ENCODE data around the gene TUBB2B.

The TUBB2B gene

DNA sequence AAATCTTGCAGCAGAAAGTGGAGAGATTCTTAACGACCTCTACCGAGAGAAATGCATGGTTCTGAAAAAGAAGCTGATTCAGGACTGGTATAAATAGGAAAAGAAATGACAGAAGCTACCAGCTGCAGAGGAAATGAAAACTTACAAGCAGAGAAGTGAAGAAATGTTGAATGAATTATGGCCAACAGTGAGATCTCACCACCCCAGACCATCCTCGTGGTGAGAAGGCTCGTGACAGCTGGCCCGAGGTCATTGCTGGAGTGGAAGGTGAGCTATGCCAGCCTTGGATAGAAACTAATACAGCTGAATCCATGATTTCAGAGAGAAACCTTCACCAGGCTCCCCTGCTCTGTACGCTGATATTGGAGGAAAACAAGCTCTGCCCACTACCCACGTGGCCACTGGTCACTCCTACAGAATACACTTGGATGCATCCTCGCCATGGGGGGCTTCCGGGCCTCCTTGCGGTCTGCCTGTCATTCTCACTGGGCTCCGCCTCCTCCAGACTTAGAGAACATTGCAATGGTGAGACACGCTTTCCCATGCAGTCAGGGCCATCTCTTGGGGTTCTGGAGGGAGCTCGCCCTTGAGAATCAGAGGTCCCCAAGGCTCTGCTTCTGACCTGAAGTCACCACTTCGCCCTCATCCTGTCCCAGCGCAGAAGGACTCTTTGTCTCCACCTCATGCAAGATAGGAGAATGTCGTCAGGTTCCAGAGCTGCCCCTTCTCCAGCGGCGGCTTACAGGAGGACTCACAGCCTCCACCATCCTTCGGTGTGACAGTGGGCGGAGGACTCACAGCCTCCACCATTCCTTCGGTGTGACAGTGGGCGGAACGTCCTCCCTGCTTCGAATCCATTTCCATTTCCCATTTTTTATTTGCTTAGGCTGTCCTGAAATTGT lies 10.6 kb upstream of the TUBB2B start:
- Histone ChIP-seq H3K79me2 (ENCODE audit: low read length) (no peaks in the 10 kb centered on the region), H4K20me1 (ENCODE audit: insufficient read depth, low read length) (no peaks in the 10 kb centered on the region), H3K9ac (ENCODE audit: low read length) (no peak overlapping the region), H2AFZ (ENCODE audit: low read depth, low read length) (no peak overlapping the region), H3K27ac (ENCODE audit: low read length) (no peak overlapping the region), H3K4me3 (ENCODE audit: low read length) (peak overlapping the region; percentile 52), H3K27me3 (ENCODE audit: low read depth, low read length) (peaks cover 16% of the 10 kb centered on the region), H3K4me1 (ENCODE audit: low read length) (peaks cover 41% of the 10 kb centered on the region), H3K9me3 (ENCODE audit: insufficient read depth, low read length) (no peaks in the 10 kb centered on the region), H3K4me2 (ENCODE audit: low read length) (peak overlapping the region; percentile 81), H3K36me3 (replicated peaks; ENCODE audit: low read depth, low read length) (no peaks in the 10 kb centered on the region)
- TF ChIP-seq CTCF (IDR thresholded peaks at IDR 0.05; ENCODE audit: low read depth, low read length) (no peak), EZH2phosphoT487 (IDR thresholded peaks at IDR 0.05; ENCODE audit: low read depth) (no peak)

DNA sequence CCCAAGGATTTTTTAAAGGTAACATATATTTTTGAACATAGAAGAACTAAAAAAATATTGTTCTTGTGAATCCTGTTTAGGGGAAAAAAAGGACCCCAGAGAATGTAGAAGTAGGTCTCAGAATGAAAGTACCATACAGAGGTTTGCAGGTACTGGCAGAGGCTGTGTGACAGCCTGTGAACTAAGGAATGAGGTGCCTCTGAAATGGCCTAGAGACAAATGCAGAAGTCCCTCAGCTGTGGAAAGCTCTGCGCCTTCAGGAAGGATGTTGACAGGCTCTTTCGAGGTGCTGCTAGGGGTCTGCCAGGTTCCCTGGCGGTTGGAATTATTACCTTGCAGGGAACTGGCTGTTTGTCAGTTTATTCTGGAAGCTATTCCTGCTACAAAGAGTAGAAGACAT lies 8.6 kb upstream of the TUBB2B start:
- Histone ChIP-seq H3K27ac (ENCODE audit: low read length) (peak overlapping the region; percentile 12; the same call in 1 of the 2 replicates), H3K27me3 (ENCODE audit: low read depth, low read length) (0 out of 2 replicates have a peak, but pooled peaks cover 12% of the 10 kb centered on the region), H2AFZ (ENCODE audit: low read depth, low read length) (no peak overlapping the region), H3K4me1 (ENCODE audit: low read length) (peaks cover 41% of the 10 kb centered on the region), H3K79me2 (ENCODE audit: low read length) (no peaks in the 10 kb centered on the region), H3K9me3 (ENCODE audit: insufficient read depth, low read length) (no peaks in the 10 kb centered on the region), H3K36me3 (replicated peaks; ENCODE audit: low read depth, low read length) (no peaks in the 10 kb centered on the region), H4K20me1 (ENCODE audit: insufficient read depth, low read length) (no peaks in the 10 kb centered on the region), H3K4me2 (ENCODE audit: low read length) (peak overlapping the region; percentile 44), H3K9ac (ENCODE audit: low read length) (no peak overlapping the region), H3K4me3 (ENCODE audit: low read length) (0 out of 2 replicates have a peak overlapping the region, but pooled peaks have one; percentile 6)
- TF ChIP-seq EZH2phosphoT487 (IDR thresholded peaks at IDR 0.05; ENCODE audit: low read depth) = no peak
- no peak for TF ChIP-seq CTCF (IDR thresholded peaks at IDR 0.05; ENCODE audit: low read depth, low read length)

- Histone ChIP-seq H3K27ac (ENCODE audit: low read length) (peak overlapping the region; percentile 12; the same call in 1 of the 2 replicates), H3K79me2 (ENCODE audit: low read length) (no peaks in the 10 kb centered on the region), H2AFZ (ENCODE audit: low read depth, low read length) (no peak overlapping the region), H3K9ac (ENCODE audit: low read length) (no peak overlapping the region), H3K36me3 (replicated peaks; ENCODE audit: low read depth, low read length) (no peaks in the 10 kb centered on the region), H4K20me1 (ENCODE audit: insufficient read depth, low read length) (no peaks in the 10 kb centered on the region), H3K9me3 (ENCODE audit: insufficient read depth, low read length) (no peaks in the 10 kb centered on the region), H3K4me1 (ENCODE audit: low read length) (peaks cover 41% of the 10 kb centered on the region), H3K4me2 (ENCODE audit: low read length) (peak overlapping the region; percentile 44), H3K4me3 (ENCODE audit: low read length) (0 out of 2 replicates have a peak overlapping the region, but pooled peaks have one; percentile 6), H3K27me3 (ENCODE audit: low read depth, low read length) (0 out of 2 replicates have a peak, but pooled peaks cover 12% of the 10 kb centered on the region)
- TF ChIP-seq EZH2phosphoT487 (IDR thresholded peaks at IDR 0.05; ENCODE audit: low read depth) = no peak
- TF ChIP-seq CTCF (IDR thresholded peaks at IDR 0.05; ENCODE audit: low read depth, low read length) = no peak
These were observed 8.0 kb upstream of the TUBB2B start for GRCh38 chr6:3235486-3235885.

- H3K4me2 ChIP-seq (ENCODE audit: low read length) = no peak overlapping the region
- H3K9me3 ChIP-seq (ENCODE audit: insufficient read depth, low read length) = no peaks in the 10 kb centered on the region
- H3K79me2 ChIP-seq (ENCODE audit: low read length) = no peaks in the 10 kb centered on the region
- 0 out of 2 replicates have a peak, but pooled peaks cover 12% of the 10 kb centered on the region for H3K27me3 ChIP-seq (ENCODE audit: low read depth, low read length)
- H4K20me1 ChIP-seq (ENCODE audit: insufficient read depth, low read length) = no peaks in the 10 kb centered on the region
- TF ChIP-seq EZH2phosphoT487 (IDR thresholded peaks at IDR 0.05; ENCODE audit: low read depth) = no peak
- TF ChIP-seq CTCF (IDR thresholded peaks at IDR 0.05; ENCODE audit: low read depth, low read length) = no peak
- no peak overlapping the region for H3K9ac ChIP-seq (ENCODE audit: low read length)
- no peak overlapping the region for H2AFZ ChIP-seq (ENCODE audit: low read depth, low read length)
- no peak overlapping the region for H3K4me3 ChIP-seq (ENCODE audit: low read length)
- H3K4me1 ChIP-seq (ENCODE audit: low read length) = peaks cover 41% of the 10 kb centered on the region
- H3K27ac ChIP-seq (ENCODE audit: low read length) = no peak overlapping the region
- H3K36me3 ChIP-seq (replicated peaks; ENCODE audit: low read depth, low read length) = no peaks in the 10 kb centered on the region
These were observed 6.5 kb upstream of the TUBB2B start for GRCh38 chr6:3233904-3234303.
